SW 1271 (cell line): Measurements from ENCODE around the gene STAB1.

ENCODE experiments used
- DNase-seq, 2 experiments: peaks; one replicate each; lab custom pipeline; 2025; lab: John Stamatoyannopoulos, UW

STAB1 gene, protein sequence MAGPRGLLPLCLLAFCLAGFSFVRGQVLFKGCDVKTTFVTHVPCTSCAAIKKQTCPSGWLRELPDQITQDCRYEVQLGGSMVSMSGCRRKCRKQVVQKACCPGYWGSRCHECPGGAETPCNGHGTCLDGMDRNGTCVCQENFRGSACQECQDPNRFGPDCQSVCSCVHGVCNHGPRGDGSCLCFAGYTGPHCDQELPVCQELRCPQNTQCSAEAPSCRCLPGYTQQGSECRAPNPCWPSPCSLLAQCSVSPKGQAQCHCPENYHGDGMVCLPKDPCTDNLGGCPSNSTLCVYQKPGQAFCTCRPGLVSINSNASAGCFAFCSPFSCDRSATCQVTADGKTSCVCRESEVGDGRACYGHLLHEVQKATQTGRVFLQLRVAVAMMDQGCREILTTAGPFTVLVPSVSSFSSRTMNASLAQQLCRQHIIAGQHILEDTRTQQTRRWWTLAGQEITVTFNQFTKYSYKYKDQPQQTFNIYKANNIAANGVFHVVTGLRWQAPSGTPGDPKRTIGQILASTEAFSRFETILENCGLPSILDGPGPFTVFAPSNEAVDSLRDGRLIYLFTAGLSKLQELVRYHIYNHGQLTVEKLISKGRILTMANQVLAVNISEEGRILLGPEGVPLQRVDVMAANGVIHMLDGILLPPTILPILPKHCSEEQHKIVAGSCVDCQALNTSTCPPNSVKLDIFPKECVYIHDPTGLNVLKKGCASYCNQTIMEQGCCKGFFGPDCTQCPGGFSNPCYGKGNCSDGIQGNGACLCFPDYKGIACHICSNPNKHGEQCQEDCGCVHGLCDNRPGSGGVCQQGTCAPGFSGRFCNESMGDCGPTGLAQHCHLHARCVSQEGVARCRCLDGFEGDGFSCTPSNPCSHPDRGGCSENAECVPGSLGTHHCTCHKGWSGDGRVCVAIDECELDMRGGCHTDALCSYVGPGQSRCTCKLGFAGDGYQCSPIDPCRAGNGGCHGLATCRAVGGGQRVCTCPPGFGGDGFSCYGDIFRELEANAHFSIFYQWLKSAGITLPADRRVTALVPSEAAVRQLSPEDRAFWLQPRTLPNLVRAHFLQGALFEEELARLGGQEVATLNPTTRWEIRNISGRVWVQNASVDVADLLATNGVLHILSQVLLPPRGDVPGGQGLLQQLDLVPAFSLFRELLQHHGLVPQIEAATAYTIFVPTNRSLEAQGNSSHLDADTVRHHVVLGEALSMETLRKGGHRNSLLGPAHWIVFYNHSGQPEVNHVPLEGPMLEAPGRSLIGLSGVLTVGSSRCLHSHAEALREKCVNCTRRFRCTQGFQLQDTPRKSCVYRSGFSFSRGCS (N-terminal part only)

DNA sequence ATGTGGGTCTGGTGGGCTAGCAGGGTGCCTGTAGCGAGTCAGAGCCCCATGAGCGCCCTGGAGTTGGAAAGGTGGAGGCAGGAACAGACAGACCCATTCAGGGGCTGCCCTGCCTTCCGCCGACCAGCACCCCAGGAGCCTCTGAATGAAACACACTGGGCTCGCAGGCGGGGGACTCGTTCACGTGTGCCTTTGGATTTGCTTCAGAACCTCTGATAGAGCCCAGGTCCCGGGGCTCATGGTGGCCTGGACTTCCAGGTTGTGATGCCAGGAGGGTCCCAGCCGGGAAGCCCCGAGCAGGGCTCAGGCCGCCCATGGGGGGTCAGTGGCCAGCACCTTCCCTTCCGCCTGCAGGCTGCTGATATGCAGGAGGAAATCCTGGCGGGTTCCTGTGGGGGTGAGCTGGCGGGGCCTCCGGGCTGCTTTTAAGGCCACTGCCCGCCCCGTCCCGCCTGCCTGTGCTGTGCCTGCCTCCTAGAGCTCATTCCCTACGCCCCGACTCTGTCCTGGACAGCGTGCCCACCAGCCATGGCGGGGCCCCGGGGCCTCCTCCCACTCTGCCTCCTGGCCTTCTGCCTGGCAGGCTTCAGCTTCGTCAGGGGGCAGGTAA is at the start of gene STAB1:
Gene STAB1 (plus strand): TSS at position 453 of the 610 bp plus-strand sequence. CDS start 76 bp downstream, at position 529.
- DNase-seq = no peak

DNA sequence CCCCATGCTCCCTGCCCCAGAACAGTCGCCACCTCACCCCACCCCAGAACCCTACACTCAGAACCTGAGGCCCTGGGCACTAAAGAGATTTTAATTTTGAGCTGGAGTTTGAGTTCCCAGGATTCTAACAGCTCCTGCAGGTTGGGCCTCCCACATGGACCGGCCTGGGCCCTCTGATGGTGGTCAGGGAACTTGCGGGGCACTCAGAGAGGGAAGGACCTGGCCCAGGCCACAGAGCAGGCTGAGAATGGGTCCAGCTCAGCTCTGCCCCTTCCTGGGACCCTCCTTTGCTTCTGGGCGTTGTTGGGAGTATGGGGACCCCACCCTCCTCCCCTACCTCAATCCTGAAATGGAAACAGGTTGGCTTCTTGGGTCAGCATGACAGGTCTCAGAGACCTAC is 49.1 kb upstream of the STAB1 start:
- DNase-seq = no peak

DNA sequence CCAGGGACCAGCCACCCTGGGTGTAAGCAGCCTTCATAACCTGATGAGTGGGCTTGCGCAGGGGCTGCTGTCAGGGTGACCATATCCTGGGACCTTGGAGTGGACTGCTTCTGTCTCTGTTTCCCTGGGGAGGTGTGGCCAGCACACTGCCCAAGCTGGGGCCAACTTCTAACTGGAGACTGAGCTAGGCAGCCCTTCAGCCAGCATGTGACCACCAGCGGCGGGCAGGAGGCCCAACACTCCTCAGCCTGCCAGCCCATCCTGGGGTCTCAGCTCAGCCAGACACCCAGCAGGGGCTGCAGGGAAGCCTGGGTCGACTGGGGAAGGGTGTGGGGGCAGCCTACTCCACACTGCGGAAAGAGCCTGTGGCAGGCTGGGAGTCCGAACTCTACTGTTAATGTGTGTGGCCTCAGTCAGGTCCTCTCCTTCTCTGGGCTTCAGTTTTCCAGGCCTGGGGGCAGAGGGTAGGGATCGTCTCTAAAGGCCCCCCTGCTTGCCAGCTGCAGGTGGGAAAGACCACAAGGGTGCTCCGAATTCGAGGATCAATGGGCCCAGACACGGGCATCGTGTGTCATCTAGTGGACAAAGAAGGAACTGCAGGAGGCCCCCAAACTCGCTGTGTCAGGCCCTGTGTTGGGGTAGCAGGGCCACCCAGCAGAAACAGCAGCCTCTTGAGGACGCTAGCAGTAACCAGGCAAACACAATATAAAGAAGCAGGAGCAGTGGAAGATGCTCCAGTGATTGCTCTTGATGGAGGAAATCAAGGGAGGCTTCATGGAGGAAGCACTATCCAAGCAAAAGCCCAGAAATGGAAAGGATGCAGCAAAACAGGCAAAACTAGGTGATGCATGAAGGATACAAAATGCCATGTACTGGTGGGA is 48.3 kb upstream of the STAB1 start:
- peak; percentile 40 to 59 for DNase-seq

DNA sequence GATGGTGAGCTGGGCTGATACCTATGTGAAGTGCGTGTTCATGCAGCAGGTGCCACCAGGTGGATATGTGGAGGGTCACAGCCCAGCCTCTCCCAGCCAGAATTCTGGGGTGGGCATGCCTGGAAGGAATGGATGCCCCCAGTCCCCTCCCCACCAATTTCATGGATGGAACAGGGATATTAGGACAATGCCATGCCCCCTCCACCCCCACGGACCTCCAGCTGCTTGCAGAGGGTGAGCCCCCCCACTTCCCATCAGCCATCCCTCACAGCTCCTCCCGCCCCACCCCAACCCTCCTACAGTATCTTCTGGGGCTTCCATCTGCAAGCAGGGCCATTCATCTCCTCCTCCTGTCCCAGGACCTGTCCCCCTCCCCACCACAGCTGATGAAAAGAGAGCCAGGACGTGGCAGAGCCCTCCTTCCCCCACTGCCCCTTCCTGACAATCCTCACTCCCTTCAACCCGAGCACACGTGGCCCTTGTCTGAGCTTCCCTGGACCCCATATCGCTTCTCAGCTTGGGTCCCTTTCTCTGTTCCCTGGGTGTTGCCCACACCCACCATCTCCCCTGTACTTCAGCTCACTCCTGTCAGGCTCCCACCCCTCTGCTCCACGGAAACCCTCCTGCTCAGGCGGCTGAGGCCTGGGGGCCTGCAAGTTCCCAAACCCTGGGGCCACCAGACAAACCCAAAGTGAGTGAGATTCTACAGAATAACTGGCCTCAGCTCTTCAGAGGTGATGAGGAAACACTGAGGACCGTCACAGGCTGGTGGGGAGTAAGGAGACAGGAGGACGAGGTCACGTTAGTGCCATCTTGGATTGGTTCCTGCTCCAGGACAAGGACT is 47.4 kb upstream of the STAB1 start:
- no peak for DNase-seq

DNA sequence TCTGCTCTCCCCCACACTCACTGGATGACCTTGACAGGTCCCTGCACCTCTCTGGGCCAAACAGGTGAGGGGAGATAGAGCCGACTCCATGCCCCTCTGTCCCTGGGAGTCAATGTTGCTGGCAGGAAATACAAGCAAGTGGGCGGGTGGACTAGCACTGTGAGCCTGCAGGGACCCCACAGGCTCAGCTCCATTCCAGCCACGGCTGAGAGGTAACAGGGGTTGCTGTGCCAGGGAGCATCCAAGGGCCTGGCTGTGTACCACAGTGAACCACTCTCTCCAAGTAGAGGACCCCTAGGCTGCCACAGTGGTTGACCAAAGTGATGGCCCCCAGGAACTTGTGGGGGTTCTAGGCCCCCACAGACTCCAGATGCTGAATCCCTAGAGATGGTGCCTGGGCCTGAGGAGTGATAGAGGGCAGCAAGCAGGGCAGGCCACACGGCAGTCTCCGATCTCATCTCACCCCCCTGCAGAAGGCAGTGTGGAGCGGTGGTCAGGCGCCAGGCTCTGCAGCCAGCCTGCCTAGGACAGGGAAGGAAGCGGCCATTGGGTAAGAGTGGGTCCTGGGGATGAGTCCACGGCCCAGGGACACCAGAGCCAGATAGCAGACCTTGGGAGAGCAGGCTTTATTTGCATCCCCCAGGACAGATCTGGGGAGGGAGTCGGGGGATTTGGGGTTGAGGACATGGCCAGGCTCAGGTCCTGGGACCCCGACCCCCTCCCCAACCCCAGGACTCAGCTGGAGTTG is 44.5 kb upstream of the STAB1 start:
- no peak for DNase-seq

DNA sequence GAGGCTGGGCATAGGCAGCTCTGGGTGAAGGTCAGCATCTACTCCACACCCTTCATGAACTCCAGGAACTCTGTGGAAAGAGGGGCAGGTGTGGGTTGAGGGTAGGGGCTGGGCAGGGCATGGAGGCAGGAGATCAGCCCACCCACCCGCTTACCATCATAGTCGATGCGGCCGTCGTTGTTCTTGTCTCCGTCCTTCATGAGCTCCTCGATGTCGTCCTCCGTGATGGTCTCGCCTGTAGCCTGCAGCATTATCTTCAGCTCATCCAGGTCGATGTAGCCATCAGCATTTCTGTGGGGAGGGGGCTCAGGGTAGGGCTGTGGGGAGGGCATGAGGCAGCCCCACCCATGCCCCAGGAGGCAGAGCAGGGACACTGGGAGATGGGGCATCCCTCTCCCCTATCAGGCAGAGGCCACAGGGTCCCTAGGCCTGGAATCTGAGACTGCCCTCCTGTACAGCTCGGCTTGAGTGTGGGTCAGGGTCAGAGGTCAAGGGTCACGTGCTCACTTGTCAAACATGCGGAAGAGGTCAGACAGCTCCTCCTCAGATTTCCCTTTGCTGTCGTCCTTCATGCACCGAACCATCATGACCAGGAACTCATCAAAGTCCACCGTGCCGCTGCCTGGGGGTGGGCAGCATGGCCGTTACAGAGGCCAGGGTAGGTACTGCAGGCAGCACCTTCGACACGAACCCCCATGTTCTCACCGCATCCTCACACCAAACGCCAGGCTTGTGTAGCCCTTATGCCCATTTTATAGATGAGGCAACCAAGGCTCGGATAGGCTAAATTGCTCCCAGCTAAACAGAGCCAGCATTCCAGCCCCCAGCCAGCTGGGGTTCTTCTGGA is 43.7 kb upstream of the STAB1 start:
- no peak for DNase-seq

DNA sequence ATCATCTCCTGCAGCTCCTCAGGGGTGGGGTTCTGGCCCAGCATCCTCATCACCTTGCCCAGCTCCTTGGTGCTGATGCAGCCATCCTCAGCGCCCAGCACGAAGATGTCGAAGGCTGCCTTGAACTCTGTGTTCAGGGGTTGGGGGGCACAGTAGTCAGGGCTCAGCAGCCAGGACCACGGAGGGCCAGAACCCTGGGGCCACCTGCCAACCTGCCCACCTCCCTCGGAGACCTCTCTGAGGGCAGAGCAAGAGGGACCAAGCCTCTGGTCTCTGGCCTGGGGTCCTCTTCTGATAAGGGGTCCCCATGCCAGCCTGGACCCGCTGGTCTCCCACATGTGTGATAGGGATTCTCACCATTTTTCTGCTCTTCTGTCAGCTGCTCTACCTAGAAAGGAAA is 43.0 kb upstream of the STAB1 start:
- DNase-seq = no peak

DNA sequence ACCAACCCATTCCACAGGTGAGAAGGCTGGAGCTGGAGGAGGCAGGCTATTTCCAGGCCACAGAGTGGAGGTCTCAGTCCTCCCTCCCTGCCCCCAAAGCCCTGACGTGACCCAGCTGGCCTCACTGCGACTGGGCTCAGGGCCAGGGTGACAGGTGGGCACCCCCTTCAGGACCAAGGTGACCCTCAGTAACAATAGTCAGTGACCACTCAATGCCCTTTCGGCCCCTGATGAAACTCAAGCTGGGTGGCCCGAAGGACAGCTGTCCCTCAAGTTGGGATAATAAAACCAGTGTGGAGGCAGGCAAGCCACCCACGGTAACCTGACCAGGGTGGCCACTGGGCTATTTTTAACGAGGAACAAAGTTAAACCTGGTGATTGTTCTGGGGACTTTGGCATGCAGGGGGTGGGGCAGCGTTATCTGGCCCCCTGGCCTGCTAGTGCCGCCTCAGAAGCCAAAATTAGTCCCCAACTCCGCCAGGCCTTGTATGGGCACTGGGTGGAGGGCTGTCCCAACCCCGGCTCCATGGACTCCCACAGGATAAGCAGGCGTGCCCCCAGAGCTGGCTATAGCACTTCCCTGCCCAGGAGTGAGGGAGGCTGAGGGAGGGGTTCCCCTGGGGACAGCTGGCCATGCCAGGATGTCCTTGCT is 42.4 kb upstream of the STAB1 start:
- DNase-seq = no peak

DNA sequence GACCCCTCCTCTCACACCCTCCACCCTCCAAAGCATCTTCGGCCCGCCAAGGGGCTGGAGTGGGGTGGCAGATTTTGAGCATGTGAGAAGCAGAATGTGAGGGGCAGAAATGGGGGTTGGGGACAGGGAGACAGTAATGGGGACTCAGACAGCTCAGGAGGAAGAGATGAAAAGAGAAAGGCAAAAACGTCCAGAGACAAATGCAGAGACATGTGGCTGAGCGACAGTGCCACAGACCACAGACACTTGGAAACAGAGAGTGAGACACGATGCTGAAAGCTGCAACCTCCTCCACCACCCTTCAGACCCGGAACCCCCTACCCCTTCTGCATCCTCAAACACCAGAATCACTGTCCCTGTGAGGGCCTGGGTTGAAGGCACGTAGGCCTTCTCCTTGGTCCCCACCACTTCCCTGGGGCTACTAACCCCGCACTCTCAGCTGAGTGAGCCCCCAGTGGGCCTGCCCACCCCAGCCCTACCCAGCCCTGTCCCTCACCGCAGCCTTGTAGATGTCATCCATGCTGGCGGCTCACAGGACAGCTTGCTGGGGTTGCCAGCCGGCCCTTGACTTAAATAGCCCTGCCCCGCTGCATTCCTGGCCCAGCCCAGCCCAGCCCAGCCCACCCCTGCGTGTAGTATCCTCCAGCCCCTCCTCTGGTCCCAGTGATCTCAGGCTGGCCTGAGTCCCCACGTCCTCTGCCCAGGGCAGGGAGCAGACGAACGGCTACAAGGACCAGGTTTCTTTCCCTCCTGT is 41.5 kb upstream of the STAB1 start, which contains the start of gene TNNC1:
Gene TNNC1 (minus strand): TSS at position 546 of the 754 bp plus-strand sequence. CDS start 26 bp downstream, at position 520.
- DNase-seq = no peak

DNA sequence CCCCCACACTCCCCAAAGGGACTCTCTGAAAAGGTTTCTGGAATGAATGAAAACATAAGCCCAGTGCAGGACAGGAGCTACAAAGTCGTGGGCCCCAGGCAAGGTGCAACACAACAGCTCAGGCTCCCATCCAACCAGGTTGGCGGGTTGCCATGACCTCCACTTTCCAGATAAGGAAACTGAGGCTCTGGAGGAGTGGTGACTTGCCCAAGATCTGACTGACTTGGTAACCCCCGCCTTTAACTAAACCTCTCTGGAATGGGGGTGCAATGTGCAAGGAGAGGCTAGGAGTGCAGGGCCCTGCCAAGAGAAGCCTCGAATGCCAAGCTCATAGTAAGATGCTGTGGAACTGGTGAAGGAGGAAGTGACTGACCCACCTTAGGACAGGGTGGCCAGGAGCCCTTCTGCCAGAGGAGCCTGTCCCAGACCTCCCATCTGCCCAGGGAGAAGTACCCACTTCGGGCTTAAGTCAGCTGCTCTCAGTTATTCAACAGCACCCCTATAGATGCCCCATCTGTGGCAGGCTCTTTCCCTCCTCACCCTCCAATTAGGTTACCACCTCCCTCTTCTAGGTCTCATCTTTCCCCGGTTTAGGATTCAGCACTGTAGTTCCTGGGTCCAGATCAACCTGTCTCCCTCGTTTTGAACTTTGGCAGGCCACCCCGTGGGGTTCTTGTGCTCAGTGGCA is 40.7 kb upstream of the STAB1 start:
- DNase-seq = no peak

DNA sequence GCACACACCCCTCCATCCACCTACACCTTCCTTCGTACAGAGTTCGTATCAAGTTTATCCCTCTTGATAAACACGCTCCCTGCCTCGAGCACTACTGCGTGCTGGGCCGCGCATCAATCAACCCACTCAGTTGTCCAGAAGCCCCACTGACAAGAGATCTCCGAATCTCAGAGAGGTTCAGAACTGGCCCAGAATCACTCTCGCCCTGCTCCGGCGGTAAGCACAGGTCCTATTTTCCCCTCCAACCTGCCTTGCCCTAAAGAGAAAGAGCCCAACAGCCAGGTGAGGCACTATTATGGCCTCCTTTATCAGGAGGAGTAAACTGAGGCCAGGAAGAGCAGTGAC is 40.2 kb upstream of the STAB1 start:
- no peak for DNase-seq

DNA sequence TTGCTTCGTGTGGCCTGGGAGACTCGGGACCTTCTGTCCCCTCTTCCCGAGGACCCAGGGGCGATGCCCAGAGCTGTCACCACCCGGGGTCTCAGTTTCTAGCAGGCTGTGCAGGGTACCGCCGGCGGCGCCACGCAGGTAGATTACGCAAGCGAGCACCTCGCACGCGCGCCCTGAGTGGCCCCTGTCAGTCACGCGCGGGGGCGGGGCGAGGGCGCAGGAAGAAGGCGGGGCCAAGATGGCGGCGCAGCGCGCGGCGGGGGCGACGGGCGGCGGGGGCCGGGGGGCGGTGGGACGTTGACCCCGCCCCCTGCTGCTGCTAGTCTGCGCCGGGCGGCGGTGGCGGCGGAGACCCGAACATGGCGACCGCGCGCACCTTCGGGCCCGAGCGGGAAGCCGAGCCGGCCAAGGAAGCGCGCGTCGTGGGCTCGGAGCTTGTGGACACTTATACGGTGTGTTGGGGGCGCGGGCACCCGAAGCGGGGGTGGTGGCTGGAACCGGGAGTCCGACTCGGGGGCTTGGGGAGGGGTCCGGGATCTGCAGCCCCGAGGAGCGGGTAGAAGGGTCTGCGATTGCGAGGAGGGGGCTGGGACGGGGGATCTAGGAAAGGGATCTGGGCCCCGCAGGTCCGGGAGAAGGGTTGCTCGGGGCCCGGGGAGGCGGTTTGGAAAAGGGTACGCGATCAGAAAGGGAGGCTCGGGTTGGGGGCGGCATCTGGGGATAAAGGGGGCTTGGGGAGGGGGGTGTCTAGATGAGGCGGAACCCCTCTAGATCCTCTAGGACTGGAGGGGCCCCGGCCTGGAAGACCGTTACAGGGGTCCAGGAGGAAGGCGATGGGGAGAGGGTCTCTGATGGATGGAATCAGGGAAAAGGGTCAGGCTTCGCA is 39.6 kb upstream of the STAB1 start, which contains the start of gene NISCH:
Gene NISCH (plus strand): TSS at position 322 of the 886 bp plus-strand sequence. CDS start 38 bp downstream, at position 360.
- DNase-seq = peak; percentile 26 to 54

DNA sequence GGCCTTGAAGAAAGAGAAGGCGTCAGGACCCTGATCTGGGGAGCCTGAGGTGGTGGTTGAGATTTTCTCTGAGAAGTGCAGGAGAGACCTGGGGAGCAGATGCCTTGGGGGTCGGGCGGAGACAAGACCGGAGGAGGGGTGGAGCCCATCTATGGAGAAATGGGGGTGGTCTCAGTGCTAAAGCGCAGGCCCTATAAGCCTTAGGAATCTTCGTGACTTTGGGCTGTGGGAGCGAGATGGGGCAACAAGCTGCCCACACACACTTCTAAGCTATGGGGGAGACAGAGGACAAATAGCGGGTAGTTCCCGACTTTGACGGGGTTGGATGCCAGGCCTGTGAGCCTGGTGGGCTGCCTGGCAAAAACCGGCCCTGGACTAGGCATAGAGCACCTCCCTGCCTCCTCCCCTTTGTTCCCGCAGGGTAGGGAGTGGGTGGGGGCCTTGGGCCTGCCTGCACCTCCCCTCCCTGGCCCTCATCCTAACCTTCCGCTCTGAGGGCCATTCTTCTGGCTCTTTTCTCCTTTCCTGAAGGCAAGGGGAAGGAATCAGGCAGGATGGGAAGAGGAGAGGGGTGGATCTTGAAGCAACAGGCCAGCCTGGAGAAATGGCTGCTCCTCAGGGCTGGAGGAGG is 38.9 kb upstream of the STAB1 start:
- no peak for DNase-seq

DNA sequence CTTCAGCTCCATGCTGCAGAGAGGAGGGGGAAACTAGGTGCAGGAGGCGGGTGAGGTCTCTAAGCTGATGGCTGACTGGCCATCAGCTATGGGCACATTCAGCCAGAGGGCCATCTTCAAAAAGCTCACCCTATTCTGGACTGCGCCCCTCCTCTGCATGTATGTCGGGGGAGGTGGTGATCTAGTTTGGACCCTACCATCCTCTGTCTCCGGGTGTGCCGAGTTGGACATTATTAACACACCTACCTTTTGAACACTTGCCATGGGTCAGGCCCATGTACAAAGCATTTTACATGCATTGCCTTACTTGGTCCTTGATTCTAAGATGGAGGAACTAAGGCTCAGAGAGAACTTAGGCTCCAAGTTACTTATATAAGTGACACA is 38.3 kb upstream of the STAB1 start:
- no peak for DNase-seq
